Measurements from ENCODE around the gene RPS21.

Gene RPS21

GRCh38 chr20:62401331-62401779 is 14.5 kb downstream of the RPS21 start:
- DNase-seq (ENCODE audit: low read depth), result no peak
- H3K4me3 ChIP-seq (ENCODE audit: low read depth, low read length), result no peak overlapping the region
- TF ChIP-seq CTCF (IDR thresholded peaks at IDR 0.05; ENCODE audit: low read depth, low read length, missing control alignments), result no peak

- no peak for TF ChIP-seq CTCF (IDR thresholded peaks at IDR 0.05; ENCODE audit: low read depth, low read length, missing control alignments)
- DNase-seq (ENCODE audit: low read depth), result no peak
- no peak overlapping the region for H3K4me3 ChIP-seq (ENCODE audit: low read depth, low read length)
Measured at GRCh38 chr20:62402456-62403150, 15.7 kb downstream of the RPS21 start.

- TF ChIP-seq CTCF (IDR thresholded peaks at IDR 0.05; ENCODE audit: low read depth, low read length, missing control alignments), result no peak
Measured at GRCh38 chr20:62403331-62403730, 16.4 kb downstream of the RPS21 start.

GRCh38 chr20:62404112-62404665 is 17.3 kb downstream of the RPS21 start:
- TF ChIP-seq CTCF (IDR thresholded peaks at IDR 0.05; ENCODE audit: low read depth, low read length, missing control alignments), result no peak
- no peak for DNase-seq (ENCODE audit: low read depth)
- no peak overlapping the region for H3K4me3 ChIP-seq (ENCODE audit: low read depth, low read length)

More at GRCh38 chr20:62403331-62403730, 16.4 kb downstream of the RPS21 start:
- H3K4me3 ChIP-seq (ENCODE audit: low read depth, low read length), result no peak overlapping the region
- no peak for DNase-seq (ENCODE audit: low read depth)

- DNase-seq (ENCODE audit: low read depth), result no peak
- H3K4me3 ChIP-seq (ENCODE audit: low read depth, low read length), result no peak overlapping the region
- TF ChIP-seq CTCF (IDR thresholded peaks at IDR 0.05; ENCODE audit: low read depth, low read length, missing control alignments), result no peak
Measured at GRCh38 chr20:62404761-62405107, 17.8 kb downstream of the RPS21 start.

- TF ChIP-seq CTCF (IDR thresholded peaks at IDR 0.05; ENCODE audit: low read depth, low read length, missing control alignments), result peak; percentile 6
- peak overlapping the region; percentile 64 for H3K4me3 ChIP-seq (ENCODE audit: low read depth, low read length)
- no peak for DNase-seq (ENCODE audit: low read depth)
Measured at GRCh38 chr20:62405108-62405980, 18.4 kb downstream of the RPS21 start.

All from GM12864 (cell line).